ENCODE results near the gene C1QL2. TPM values are rescaled to one million over a fixed set of nuclear protein-coding genes. Genes with fewer than 3 reads are reported as not detected.

The C1QL2 gene
- total RNA-seq, 3 donors from 2014 or later (not counting 1 experiment from before 2014, with no cell fraction given), result not detected

DNA sequence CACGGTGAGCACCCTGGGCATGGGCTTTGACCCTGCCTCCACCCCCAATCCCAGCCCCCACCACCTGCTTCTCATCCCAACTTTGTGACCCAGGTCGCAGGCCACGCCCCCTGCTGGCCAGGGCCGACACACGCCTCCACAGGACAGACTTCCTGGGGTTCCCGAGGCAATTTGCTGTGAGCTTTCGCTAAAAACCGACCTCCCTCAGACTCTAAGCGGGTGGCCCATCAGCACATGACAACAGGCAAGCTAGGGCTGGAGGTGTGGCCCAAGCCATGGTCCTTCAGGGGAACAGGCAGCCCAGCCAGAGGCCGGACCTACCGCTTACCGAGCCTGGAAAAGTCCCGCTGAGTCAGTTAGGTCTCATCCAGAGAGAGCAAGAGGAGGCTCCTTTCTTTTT is 31.9 kb downstream of the C1QL2 start:
- Mint-ChIP-seq H3K4me3 (no peak overlapping the region), H3K27ac (no peak overlapping the region), H3K36me3 (no peaks in the 10 kb centered on the region), H3K4me1 (no peaks in the 10 kb centered on the region), H3K27me3 (ENCODE audit: low read depth in 2 of 2) (peaks cover 0 to 21% of the 10 kb centered on the region in 2 donors), H3K9me3 (no peaks in the 10 kb centered on the region)
- H3K9me3 ChIP-seq (ENCODE audit: control insufficient read depth, insufficient read depth, low read length), result no peaks in the 10 kb centered on the region
- DNase-seq (peak; percentile 25 to 49), ATAC-seq (peak in 1 of 3 donors; percentile 37)
- H3K27ac ChIP-seq (ENCODE audit: low read length), result no peak overlapping the region
- H3K4me3 ChIP-seq (ENCODE audit: low read length), result no peak overlapping the region
- 14% methylated on average over 13 of the region's 13 CpGs for WGBS (ENCODE audit: insufficient coverage)
- TF ChIP-seq, protein P1, sequence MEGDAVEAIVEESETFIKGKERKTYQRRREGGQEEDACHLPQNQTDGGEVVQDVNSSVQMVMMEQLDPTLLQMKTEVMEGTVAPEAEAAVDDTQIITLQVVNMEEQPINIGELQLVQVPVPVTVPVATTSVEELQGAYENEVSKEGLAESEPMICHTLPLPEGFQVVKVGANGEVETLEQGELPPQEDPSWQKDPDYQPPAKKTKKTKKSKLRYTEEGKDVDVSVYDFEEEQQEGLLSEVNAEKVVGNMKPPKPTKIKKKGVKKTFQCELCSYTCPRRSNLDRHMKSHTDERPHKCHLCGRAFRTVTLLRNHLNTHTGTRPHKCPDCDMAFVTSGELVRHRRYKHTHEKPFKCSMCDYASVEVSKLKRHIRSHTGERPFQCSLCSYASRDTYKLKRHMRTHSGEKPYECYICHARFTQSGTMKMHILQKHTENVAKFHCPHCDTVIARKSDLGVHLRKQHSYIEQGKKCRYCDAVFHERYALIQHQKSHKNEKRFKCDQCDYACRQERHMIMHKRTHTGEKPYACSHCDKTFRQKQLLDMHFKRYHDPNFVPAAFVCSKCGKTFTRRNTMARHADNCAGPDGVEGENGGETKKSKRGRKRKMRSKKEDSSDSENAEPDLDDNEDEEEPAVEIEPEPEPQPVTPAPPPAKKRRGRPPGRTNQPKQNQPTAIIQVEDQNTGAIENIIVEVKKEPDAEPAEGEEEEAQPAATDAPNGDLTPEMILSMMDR (IDR thresholded peaks at IDR 0.05), result peak; percentile 31
- no peaks in the 10 kb centered on the region for H3K4me1 ChIP-seq (ENCODE audit: control insufficient read depth, insufficient read depth, low read length)
- no peaks in the 10 kb centered on the region for H3K36me3 ChIP-seq (ENCODE audit: control insufficient read depth, insufficient read depth, low read length)
- no peaks in the 10 kb centered on the region for H3K27me3 ChIP-seq (ENCODE audit: control insufficient read depth, insufficient read depth, low read length)
- intact Hi-C loops (cut with micrococcal nuclease), result no loop called here

DNA sequence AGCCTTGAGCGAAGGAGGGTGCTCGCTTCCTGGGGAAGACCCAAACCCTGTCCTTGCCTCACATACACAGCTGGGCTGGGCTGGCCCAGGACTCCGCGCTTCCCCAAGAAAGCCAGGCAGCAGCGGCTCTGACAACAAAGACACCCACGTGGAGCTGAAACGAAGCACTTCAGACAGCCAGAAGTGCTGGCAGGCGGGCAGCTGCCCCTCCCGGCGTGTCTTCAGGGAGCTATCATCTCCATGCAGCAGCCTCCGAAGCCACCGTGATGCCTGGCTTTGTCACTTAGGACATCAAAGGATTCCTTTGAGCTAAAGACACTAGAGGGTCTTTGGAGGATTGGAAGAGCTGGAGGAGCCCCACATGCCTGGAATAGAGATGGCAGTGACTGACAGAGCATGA is 35.2 kb downstream of the C1QL2 start:
- no peak overlapping the region for H3K4me3 Mint-ChIP-seq
- 56% methylated on average over 12 of the region's 12 CpGs for WGBS (ENCODE audit: insufficient coverage)

GRCh38 chr2:119122663-119123062 is 35.9 kb downstream of the C1QL2 start:
- Mint-ChIP-seq H3K27me3 (ENCODE audit: low read depth in 2 of 2) (peaks cover 0 to 12% of the 10 kb centered on the region in 2 donors), H3K4me3 (no peak overlapping the region), H3K27ac (no peak overlapping the region), H3K9me3 (no peaks in the 10 kb centered on the region), H3K4me1 (no peaks in the 10 kb centered on the region), H3K36me3 (no peaks in the 10 kb centered on the region)
- Histone ChIP-seq H3K4me1 (ENCODE audit: control insufficient read depth, insufficient read depth, low read length) (no peaks in the 10 kb centered on the region), H3K9me3 (ENCODE audit: control insufficient read depth, insufficient read depth, low read length) (no peaks in the 10 kb centered on the region), H3K27me3 (ENCODE audit: control insufficient read depth, insufficient read depth, low read length) (no peaks in the 10 kb centered on the region), H3K27ac (ENCODE audit: low read length) (no peak overlapping the region), H3K36me3 (ENCODE audit: control insufficient read depth, insufficient read depth, low read length) (no peaks in the 10 kb centered on the region), H3K4me3 (ENCODE audit: low read length) (no peak overlapping the region)
- intact Hi-C loops (cut with micrococcal nuclease), result no loop called here
- WGBS (ENCODE audit: insufficient coverage), result 76% methylated on average over 5 of the region's 5 CpGs
- DNase-seq (no peak), ATAC-seq (no peak)
- TF ChIP-seq, protein P1 (IDR thresholded peaks at IDR 0.05), result no peak

More for the DNA sequence above, 35.2 kb downstream of the C1QL2 start:
- no peaks in the 10 kb centered on the region for H3K36me3 ChIP-seq (ENCODE audit: control insufficient read depth, insufficient read depth, low read length)
- ATAC-seq (no peak), DNase-seq (no peak)
- no peaks in the 10 kb centered on the region for H3K4me1 ChIP-seq (ENCODE audit: control insufficient read depth, insufficient read depth, low read length)
- H3K4me3 ChIP-seq (ENCODE audit: low read length), result no peak overlapping the region
- TF ChIP-seq, protein P1 (IDR thresholded peaks at IDR 0.05), result no peak
- Mint-ChIP-seq H3K27ac (no peak overlapping the region), H3K36me3 (no peaks in the 10 kb centered on the region), H3K27me3 (ENCODE audit: low read depth in 2 of 2) (peaks cover 0 to 14% of the 10 kb centered on the region in 2 donors), H3K9me3 (no peaks in the 10 kb centered on the region), H3K4me1 (no peaks in the 10 kb centered on the region)
- H3K9me3 ChIP-seq (ENCODE audit: control insufficient read depth, insufficient read depth, low read length), result no peaks in the 10 kb centered on the region
- no peaks in the 10 kb centered on the region for H3K27me3 ChIP-seq (ENCODE audit: control insufficient read depth, insufficient read depth, low read length)
- H3K27ac ChIP-seq (ENCODE audit: low read length), result no peak overlapping the region
- intact Hi-C loops (cut with micrococcal nuclease), result no loop called here

All from natural killer cell (primary cell).